C4-2B (cell line): ENCODE data around the gene LITAF.

Experiments used
- H3K27ac ChIP-seq: fragments of 450-650 bp; 2 replicates; pipeline ENCODE4 v1.5.1; 2017
- CTCF ChIP-seq: fragments of 450-650 bp; conservative IDR thresholded peaks from 2 replicates; pipeline ENCODE4 v1.5.1; 2017; ENCODE audit warnings: mild to moderate bottlenecking
- ZFX ChIP-seq: fragments of 450-650 bp; IDR thresholded peaks from 2 replicates; pipeline ENCODE4 v1.6.1; 2017

The LITAF gene

GRCh38 chr16:11631214-11631613, 44.5 kb upstream of the LITAF start:
- no peak overlapping the region for H3K27ac ChIP-seq

GRCh38 chr16:11630768-11631056, 44.0 kb upstream of the LITAF start:
- H3K27ac ChIP-seq, result no peak overlapping the region

More at GRCh38 chr16:11631214-11631613, 44.5 kb upstream of the LITAF start:
- TF ChIP-seq CTCF (no peak), ZFX (no peak)

GRCh38 chr16:11630046-11630767, 43.5 kb upstream of the LITAF start:
- no peak for TF ChIP-seq CTCF
- TF ChIP-seq ZFX, result no peak

More at GRCh38 chr16:11630768-11631056, 44.0 kb upstream of the LITAF start:
- TF ChIP-seq ZFX (no peak), CTCF (no peak)

GRCh38 chr16:11629071-11630030, 42.6 kb upstream of the LITAF start:
- TF ChIP-seq CTCF (no peak), ZFX (no peak)
- H3K27ac ChIP-seq, result no peak overlapping the region

More at GRCh38 chr16:11630046-11630767, 43.5 kb upstream of the LITAF start:
- no peak overlapping the region for H3K27ac ChIP-seq

GRCh38 chr16:11627822-11628457, 41.2 kb upstream of the LITAF start:
- TF ChIP-seq ZFX (no peak), CTCF (no peak)
- no peak overlapping the region for H3K27ac ChIP-seq

- H3K27ac ChIP-seq, result no peak overlapping the region
- TF ChIP-seq ZFX (no peak), CTCF (no peak)
These were observed 40.6 kb upstream of the LITAF start for GRCh38 chr16:11627292-11627663.
